H1 (cell line): ENCODE measurements around the gene FBLN2. TPM values are rescaled to one million over a fixed set of nuclear protein-coding genes. Genes with fewer than 3 reads are reported as not detected.

Experiments used
- CTBP2 ChIP-seq: IDR thresholded peaks from 2 replicates; pipeline ENCODE4 v1.7.0; 2011; ENCODE audit warnings: borderline replicate concordance, mild to moderate bottlenecking, moderate library complexity, mixed read lengths, low read length; ENCODE audit not compliant: insufficient read depth, insufficient read length
- HDAC2 ChIP-seq, 2 experiments: fragments of 300-600 bp in 1 of 2; sonication (generic) in 1 of 2; IDR thresholded peaks; 2 replicates each; pipeline ENCODE4 v1.6.1; 2011 to 2012; ENCODE audit warnings: low read depth in 2 of 2, low read length in 2 of 2, mild to moderate bottlenecking in 2 of 2, moderate library complexity in 2 of 2, borderline replicate concordance in 1 of 2, inconsistent platforms in 1 of 2
- JUN ChIP-seq: IDR thresholded peaks from 2 replicates; pipeline ENCODE4 v1.6.1; 2011; ENCODE audit warnings: low read depth, mild to moderate bottlenecking, improper control_type of control experiment, low read length
- KDM4A ChIP-seq: IDR thresholded peaks from one replicate; pipeline ENCODE4 v1.7.1; 2012; ENCODE audit warnings: low read depth, mild to moderate bottlenecking, moderate library complexity, low read length, inconsistent platforms; ENCODE audit not compliant: severe bottlenecking
- SIRT6 ChIP-seq: IDR thresholded peaks from one replicate; pipeline ENCODE4 v1.7.1; 2012; ENCODE audit warnings: low read length, inconsistent platforms
- TAF1 ChIP-seq: IDR thresholded peaks from 2 replicates; pipeline ENCODE4 v1.6.1; 2011; ENCODE audit warnings: mild to moderate bottlenecking, low read depth, low read length
- ZNF274 ChIP-seq: IDR thresholded peaks from 2 replicates; pipeline ENCODE4 v1.7.0; 2012; ENCODE audit warnings: low read length, borderline replicate concordance; ENCODE audit errors: extremely low read depth
- polyA plus RNA-seq, 7 experiments: library from polyadenylated mRNA; depleted of rRNA in 3 of 7; stranded (reverse) in 5 of 7; unstranded in 2 of 7; fragments of >200 nt in 5 of 7; fragments of 200-250 nt in 2 of 7; gene quantifications; 1 replicate in 5 of 7; 2 replicates in 1 of 7; 4 replicates in 1 of 7; pipeline versions ENCODE4 v1.2.1 to v1.2.3, GENCODE V29; 2011 to 2013; ENCODE audit warnings: missing spikeins in 2 of 7, mixed read lengths in 2 of 7
- total RNA-seq: library from RNA; stranded (reverse); fragmentation: NEBNext Ultra II Directional; extraction: Animal tissue kit (Norgen Biotek cat#: 25700); gene quantifications from 2 replicates; pipeline ENCODE4 v1.2.1, GENCODE V29; 2021
- TF ChIP-seq, protein P1 (sequence below): IDR thresholded peaks from 2 replicates; pipeline ENCODE4 v1.6.1; 2012; ENCODE audit warnings: low read length, inconsistent platforms

FBLN2 gene
- total and polyA plus RNA-seq, 2 of the 8 experiments (the other 6 are each of a cell fraction or from before 2014, with no cell fraction given) = 17.4 to 24.2 TPM

GRCh38 chr3:13566769-13567310 is 17.9 kb downstream of the FBLN2 start (continued):
- TF ChIP-seq SIRT6 = no peak
- no peak for TF ChIP-seq HDAC2 (IDR thresholded peaks at IDR 0.05; ENCODE audit: borderline replicate concordance in 1 of 2, low read depth in 2 of 2, low read length in 2 of 2)
- TF ChIP-seq CTBP2 = no peak
- TF ChIP-seq, protein P1, sequence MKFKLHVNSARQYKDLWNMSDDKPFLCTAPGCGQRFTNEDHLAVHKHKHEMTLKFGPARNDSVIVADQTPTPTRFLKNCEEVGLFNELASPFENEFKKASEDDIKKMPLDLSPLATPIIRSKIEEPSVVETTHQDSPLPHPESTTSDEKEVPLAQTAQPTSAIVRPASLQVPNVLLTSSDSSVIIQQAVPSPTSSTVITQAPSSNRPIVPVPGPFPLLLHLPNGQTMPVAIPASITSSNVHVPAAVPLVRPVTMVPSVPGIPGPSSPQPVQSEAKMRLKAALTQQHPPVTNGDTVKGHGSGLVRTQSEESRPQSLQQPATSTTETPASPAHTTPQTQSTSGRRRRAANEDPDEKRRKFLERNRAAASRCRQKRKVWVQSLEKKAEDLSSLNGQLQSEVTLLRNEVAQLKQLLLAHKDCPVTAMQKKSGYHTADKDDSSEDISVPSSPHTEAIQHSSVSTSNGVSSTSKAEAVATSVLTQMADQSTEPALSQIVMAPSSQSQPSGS = no peak
- TF ChIP-seq ZNF274 = no peak
- no peak for TF ChIP-seq TAF1
- no peak for TF ChIP-seq KDM4A
- TF ChIP-seq JUN = no peak
